DMS 273 (cell line): Measurements from ENCODE around the gene USH1C.

Source experiments
- DNase-seq: peaks from one replicate; lab custom pipeline; 2025; ENCODE audit not compliant: unreplicated experiment; lab: John Stamatoyannopoulos, UW

USH1C gene

GRCh38 chr11:17544181-17544622 is at the start of gene USH1C:
Gene USH1C, minus strand, starts transcription at chr11:17544416. Its CDS starts 109 bp downstream, at chr11:17544307.
- no peak for DNase-seq

DNA sequence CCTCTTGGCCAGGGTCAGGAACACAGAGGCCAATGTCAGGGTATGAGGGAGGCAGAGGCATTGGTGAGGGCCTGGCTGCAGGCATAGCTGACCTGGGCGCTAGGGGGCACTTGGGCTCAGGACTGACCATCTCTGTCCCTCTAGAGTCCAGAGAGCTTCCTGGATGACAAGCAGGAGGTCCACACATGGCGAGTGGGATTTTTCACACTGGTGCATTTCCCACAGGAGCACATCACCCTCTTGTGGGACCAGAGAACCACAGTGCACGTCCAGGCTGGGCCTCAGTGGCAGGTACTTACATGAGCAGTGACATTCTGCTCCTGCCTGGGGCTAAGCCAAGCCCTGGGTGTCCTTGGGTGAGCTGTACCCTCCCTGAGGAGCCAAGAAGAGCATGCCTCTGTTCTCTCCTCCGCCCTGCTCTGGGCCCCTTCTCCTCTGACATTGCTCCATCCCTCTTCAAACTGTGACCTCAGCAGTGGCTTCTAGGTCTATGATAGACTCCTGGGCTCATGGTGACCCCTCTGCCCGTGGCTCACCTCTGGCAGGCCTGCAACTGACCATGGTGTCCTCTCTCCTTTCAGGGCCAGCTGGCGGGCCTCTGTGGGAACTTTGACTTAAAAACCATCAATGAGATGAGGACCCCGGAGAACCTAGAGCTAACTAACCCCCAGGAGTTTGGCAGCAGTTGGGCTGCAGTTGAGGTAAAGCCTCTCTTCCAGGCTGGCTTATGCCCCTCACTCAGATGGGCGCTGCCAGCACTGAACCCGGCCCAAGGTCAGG is 49.4 kb upstream of the USH1C start:
- no peak for DNase-seq

DNA sequence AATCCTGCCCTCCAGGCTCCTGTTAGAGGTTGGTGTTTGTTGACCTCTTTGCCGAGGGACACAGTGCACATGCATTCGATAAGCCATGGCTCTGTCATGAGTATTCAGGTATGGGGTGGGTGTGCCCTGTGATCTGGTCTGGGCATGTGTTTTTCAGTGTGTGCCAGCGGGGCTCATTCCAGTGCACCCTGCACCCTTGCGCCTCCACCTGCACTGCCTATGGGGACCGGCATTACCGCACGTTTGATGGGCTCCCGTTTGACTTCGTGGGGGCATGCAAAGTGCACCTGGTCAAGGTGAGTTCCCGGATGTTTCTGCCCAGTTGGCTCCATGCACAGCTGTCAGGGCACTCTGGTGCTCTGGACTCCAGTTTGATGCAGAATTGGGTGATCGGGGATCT is 47.1 kb upstream of the USH1C start:
- no peak for DNase-seq

DNA sequence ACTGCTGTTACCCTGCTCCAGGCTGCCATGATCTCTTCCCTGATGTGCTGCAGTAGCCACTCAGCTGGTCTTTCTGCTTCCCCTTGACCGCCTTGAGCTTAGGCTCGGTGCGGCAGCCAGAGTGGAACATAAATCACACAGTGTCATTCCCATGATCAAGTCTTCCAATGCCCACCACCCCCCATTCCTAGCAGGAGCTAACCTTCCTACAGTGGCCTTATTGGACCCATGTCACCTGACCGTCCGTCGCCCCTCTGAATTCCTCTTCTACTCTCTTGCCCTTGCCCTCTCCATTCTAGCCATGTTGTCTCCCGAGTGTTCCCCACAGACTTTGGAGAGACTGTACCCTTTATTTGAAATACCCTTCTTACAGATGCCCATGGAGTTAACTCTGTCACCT is 46.2 kb upstream of the USH1C start:
- no peak for DNase-seq

GRCh38 chr11:17588721-17589120 is 44.5 kb upstream of the USH1C start:
- DNase-seq, result no peak

DNA sequence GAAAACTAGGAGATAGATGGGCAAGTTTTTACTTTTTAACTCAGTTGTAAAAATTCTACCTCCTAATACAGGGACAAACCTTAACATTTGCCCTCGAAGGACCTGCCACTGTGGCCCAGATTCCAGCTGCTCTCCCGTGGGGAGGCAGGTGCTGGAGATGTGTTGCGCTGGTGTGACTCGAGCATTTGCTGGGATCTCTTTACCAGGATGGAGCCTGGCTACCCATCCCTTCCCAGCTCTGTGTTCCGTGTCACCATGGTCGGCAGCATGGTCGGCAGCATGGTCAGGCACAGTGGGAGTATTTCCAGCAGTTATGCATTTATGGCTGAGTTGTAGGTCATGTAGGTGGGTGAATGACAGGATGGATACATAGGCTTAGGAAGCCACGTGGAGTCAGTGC is 44.0 kb upstream of the USH1C start:
- no peak for DNase-seq

DNA sequence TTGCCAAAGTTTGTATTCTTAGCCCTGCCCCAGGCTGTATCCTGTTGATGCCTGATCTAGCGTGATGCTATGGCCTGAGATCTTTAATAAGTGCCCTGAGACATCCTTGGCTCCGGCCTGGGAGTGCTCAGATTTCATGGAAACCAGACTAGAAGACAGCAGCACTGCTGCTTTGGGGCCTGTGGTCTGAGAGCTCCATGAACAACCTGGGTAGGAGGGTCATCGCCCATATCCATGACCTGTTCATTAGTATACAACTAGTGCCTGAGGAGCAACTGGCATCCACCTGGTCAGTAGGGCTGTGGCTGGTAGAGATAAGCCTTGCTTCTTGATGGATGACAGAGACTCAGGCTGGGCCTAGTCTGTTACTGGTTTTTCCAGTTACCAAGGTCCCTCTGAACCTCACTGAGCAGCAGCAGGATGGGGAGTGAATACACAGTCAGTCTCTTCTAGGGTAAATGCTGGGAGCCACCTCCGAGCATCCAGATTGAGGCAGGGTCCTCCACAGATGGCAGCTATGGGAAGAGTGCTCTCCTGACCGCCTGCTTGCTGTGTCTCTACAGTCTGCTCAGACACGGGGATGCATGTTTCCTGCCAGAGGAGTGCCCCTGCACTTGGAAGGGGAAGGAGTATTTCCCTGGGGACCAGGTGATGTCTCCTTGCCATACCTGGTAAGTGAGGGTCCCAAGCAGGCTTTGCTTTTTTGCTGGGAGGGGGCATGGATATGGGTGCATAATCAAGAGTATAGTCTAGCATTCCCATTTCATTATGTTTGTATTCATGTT is 41.9 kb upstream of the USH1C start:
- no peak for DNase-seq

GRCh38 chr11:17581732-17582053 is 37.5 kb upstream of the USH1C start:
- no peak for DNase-seq

DNA sequence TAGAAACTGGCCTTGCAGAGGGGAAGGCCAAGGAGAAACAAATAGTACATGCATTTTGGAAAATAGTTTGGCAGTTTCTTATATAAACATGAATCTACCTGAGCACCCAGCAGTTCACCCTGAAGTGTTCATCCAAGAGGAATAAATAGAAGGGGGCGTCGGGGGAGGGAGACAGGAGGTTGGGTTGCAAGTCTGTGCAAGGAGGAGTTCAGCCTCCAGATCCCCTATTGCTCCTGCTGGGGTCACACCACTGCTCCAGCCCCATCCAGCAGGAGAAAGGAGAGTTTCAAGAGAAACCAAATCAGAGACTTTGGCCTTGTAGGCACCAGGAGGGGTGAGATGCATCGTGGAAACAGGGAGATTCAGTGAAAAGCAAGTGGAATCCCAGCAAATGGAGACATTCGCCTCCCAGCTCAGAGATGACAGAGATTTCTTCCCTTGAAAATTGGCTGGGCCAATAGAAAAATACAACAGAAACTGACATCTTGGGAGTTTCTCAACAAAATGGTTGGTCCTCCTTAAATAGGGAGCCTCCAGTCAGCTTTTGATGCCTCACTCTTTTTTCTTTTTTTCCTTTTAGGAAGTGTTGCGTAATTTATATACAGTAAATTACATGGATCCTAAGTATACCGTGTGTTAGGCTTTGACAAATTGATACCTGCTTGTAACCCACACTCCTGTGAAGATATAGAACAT is 37.0 kb upstream of the USH1C start:
- DNase-seq, result no peak

DNA sequence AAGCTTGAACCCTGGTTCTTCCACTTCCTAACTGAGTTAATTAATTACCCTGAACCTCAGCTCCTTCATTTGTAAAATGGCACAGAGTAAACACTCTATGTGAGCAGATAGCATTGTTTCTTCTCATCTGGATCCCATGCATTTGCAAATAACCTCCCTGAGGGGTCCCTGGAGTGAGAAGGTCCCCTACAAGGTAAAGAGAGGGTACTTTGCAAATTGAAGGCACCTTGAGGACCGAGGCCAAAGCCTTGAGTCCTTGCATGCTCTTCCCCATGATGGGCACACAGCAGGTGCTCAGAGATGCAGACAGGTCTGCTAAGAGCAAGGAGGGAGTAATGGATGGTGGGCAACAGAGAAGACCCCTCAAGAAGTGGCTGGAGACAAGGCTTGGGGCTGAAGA is 36.1 kb upstream of the USH1C start:
- DNase-seq, result no peak

- no peak for DNase-seq
These were observed 35.2 kb upstream of the USH1C start for GRCh38 chr11:17579451-17579850.

DNA sequence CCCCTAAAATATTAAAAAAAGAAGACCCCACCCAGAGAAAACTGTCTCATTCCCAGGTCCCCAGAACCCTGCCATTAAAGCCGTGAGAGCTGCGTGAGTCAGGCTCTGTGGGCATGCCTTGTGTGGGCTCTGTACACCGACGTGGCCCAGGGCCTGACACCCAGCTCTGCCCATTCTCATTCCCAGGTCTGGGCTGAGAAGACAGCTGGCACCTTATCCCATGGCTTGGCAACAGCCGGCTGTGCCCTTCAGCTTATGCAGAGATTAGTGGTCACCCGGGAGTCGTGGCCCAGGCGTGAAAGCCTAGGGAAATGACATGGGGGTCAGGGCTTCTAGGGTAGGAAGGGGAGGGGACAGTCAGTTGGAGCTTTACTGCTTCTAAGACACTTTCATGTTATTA is 34.7 kb upstream of the USH1C start:
- no peak for DNase-seq

- DNase-seq, result no peak
These were observed 34.1 kb upstream of the USH1C start for GRCh38 chr11:17578296-17578695.

GRCh38 chr11:17575431-17576425 is 31.5 kb upstream of the USH1C start:
- no peak for DNase-seq

DNA sequence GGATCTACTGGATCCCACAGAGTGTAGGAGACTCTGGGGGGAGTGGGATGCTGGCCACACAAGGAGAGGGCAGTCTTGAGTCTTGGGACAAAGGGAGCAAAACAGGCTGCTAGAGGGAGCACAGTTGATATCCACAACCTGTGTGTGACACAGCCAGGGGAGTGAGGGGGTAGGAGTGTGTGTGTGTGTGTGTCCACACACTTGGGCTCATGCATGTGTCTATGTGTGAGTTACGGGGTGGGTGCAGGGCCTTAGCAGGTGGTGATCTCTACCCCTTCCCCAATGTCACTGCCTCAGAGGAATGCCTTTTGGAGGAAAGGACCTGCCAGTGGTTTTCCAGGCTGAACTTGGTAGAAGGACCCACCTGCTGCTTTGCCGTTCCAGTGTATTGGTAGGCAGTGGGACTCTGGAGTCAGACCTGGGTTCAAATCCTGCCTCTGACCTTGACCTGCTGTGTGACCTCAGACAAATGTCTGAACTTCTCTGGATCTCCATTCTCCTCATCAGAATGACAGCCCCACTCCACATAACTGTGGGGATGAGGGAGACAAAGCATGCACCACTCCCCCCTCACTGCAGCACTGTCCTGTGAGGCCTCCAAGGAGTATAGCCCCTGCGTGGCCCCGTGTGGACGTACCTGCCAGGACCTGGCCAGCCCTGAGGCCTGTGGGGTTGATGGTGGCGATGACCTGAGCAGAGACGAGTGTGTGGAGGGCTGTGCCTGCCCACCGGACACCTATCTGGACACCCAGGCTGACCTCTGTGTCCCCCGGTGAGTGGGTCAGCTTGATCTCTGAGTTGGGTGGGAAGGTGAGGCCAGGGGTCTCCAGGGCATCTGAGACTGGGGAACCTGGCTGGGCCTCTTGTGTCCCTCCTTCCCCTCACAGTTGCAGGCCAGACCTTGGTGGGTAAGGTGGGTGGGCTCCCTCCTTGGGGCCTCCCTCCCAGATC is 30.2 kb upstream of the USH1C start:
- no peak for DNase-seq

DNA sequence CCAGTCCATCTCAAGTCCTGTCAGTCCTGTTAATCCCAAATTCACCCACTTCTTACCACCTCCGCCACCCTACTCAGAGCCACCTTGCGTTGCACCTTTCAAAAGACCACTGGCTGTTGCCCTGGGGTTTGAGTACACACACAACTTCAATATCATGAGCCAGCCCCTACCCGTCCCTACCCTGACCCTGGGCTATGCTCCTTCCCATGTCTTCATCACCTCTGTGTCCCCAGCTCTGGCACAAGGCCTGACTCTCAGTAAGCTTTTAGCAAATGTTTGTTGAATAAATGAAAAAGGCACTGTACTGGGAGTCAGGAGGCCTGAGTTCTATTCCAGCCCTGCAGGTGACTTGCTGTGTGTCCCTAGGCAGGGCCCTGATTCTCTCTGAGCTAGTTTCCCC is 29.3 kb upstream of the USH1C start:
- no peak for DNase-seq

GRCh38 chr11:17572791-17573460 is 28.7 kb upstream of the USH1C start:
- DNase-seq, result no peak

- no peak for DNase-seq
These were observed 28.1 kb upstream of the USH1C start for GRCh38 chr11:17572359-17572690.
